ENCODE measurements around the gene FAM81B. TPM values are rescaled to one million over a fixed set of nuclear protein-coding genes. Genes with fewer than 3 reads are reported as not detected.

Gene FAM81B
- polyA plus RNA-seq, 3 donors: not detected

GRCh38 chr5:95410279-95410678 is 19.1 kb downstream of the FAM81B start:
- no peak for DNase-seq
- Histone ChIP-seq H3K27ac (ENCODE audit: low read depth in 1 of 2, low read length in 2 of 2) (no peak overlapping the region), H3K4me1 (ENCODE audit: control insufficient read depth in 1 of 2, insufficient read depth in 2 of 2, low read length in 2 of 2) (no peaks in the 10 kb centered on the region), H3K27me3 (ENCODE audit: control insufficient read depth in 2 of 2, insufficient read depth in 2 of 2, low read length in 2 of 2) (no peaks in the 10 kb centered on the region), H3K4me2 (replicated peaks; ENCODE audit: extremely low read depth, low read length, poor library complexity, severe bottlenecking) (no peak overlapping the region), H3K36me3 (replicated peaks in 1 of 2; ENCODE audit: control insufficient read depth in 1 of 2, insufficient read depth in 2 of 2, low read length in 2 of 2) (no peaks in the 10 kb centered on the region), H3K9ac (ENCODE audit: insufficient read depth, low read length, poor library complexity, severe bottlenecking) (no peak overlapping the region), H3K9me3 (replicated peaks in 1 of 2; ENCODE audit: control insufficient read depth in 1 of 2, insufficient read depth in 1 of 2, low read length in 2 of 2) (no peaks in the 10 kb centered on the region), H2AFZ (ENCODE audit: insufficient read depth, low read depth, low read length, poor library complexity, severe bottlenecking) (no peak overlapping the region), H3K79me2 (ENCODE audit: insufficient read depth, low read length) (no peaks in the 10 kb centered on the region), H3K4me3 (replicated peaks in 1 of 3; ENCODE audit: low read depth in 2 of 3, low read length in 3 of 3) (no peak overlapping the region), H4K20me1 (ENCODE audit: insufficient read depth, low read length) (no peaks in the 10 kb centered on the region)
- H3K4me1 Mint-ChIP-seq: no peaks in the 10 kb centered on the region
- no peak overlapping the region for H3K27ac Mint-ChIP-seq
- peaks cover 0 to 3% (median 2%) of the 10 kb centered on the region in 3 donors for H3K27me3 Mint-ChIP-seq (ENCODE audit: low read depth in 3 of 3)
- no peak for TF ChIP-seq CTCF (IDR thresholded peaks at IDR 0.05)
- H3K9me3 Mint-ChIP-seq: no peaks in the 10 kb centered on the region
- intact Hi-C loops (cut with micrococcal nuclease): no loop called here
- no peak overlapping the region for H3K4me3 Mint-ChIP-seq
- no peaks in the 10 kb centered on the region for H3K36me3 Mint-ChIP-seq
- 87% methylated on average over 2 of the region's 2 CpGs for WGBS (ENCODE audit: insufficient coverage)

- Histone ChIP-seq H3K27me3 (ENCODE audit: control insufficient read depth in 2 of 2, insufficient read depth in 2 of 2, low read length in 2 of 2) (no peaks in the 10 kb centered on the region), H3K9me3 (replicated peaks in 1 of 2; ENCODE audit: control insufficient read depth in 1 of 2, insufficient read depth in 1 of 2, low read length in 2 of 2) (no peaks in the 10 kb centered on the region), H3K4me1 (ENCODE audit: control insufficient read depth in 1 of 2, insufficient read depth in 2 of 2, low read length in 2 of 2) (no peaks in the 10 kb centered on the region), H3K4me2 (replicated peaks; ENCODE audit: extremely low read depth, low read length, poor library complexity, severe bottlenecking) (no peak overlapping the region), H3K4me3 (replicated peaks in 1 of 3; ENCODE audit: low read depth in 2 of 3, low read length in 3 of 3) (no peak overlapping the region), H3K79me2 (ENCODE audit: insufficient read depth, low read length) (no peaks in the 10 kb centered on the region), H3K27ac (ENCODE audit: low read depth in 1 of 2, low read length in 2 of 2) (no peak overlapping the region), H2AFZ (ENCODE audit: insufficient read depth, low read depth, low read length, poor library complexity, severe bottlenecking) (no peak overlapping the region), H3K36me3 (replicated peaks in 1 of 2; ENCODE audit: control insufficient read depth in 1 of 2, insufficient read depth in 2 of 2, low read length in 2 of 2) (no peaks in the 10 kb centered on the region), H3K9ac (ENCODE audit: insufficient read depth, low read length, poor library complexity, severe bottlenecking) (no peak overlapping the region), H4K20me1 (ENCODE audit: insufficient read depth, low read length) (no peaks in the 10 kb centered on the region)
- H3K27ac Mint-ChIP-seq: no peak overlapping the region
- no peak for TF ChIP-seq CTCF (IDR thresholded peaks at IDR 0.05)
- no peaks in the 10 kb centered on the region for H3K9me3 Mint-ChIP-seq
- no peak for DNase-seq
- intact Hi-C loops (cut with micrococcal nuclease): no loop called here
- H3K4me1 Mint-ChIP-seq: no peaks in the 10 kb centered on the region
- H3K36me3 Mint-ChIP-seq: no peaks in the 10 kb centered on the region
- no CpG with 5 or more reads among the region's 2 CpGs for WGBS (ENCODE audit: insufficient coverage)
- peaks cover 0 to 2% (median 0%) of the 10 kb centered on the region in 3 donors for H3K27me3 Mint-ChIP-seq (ENCODE audit: low read depth in 3 of 3)
- no peak overlapping the region for H3K4me3 Mint-ChIP-seq
Measured at GRCh38 chr5:95411474-95411873, 20.3 kb downstream of the FAM81B start.

All from CD14-positive monocyte (primary cell).